Prostate gland (tissue), 2 donors: ENCODE data around the gene CERKL. TPM values are rescaled to one million over a fixed set of nuclear protein-coding genes. Genes with fewer than 3 reads are reported as not detected.

Source experiments
- DNase-seq: peaks from one replicate; pipeline ENCODE4 v3.0.0-alpha.2; 2019; ENCODE audit warnings: low spot score
- H3K27ac ChIP-seq, 2 donors: fragments of 200-600 bp; sonication (generic); 2 replicates each; pipeline ENCODE4 v1.5.1; 2017 to 2019
- H3K27me3 ChIP-seq: fragments of 200-600 bp; sonication (generic); replicated peaks from 2 replicates; pipeline ENCODE4 v1.5.1; 2019; ENCODE audit not compliant: insufficient read depth
- H3K36me3 ChIP-seq, 2 donors: fragments of 200-600 bp; sonication (generic); 1 replicate in 1 of 2; 2 replicates in 1 of 2; pipeline versions ENCODE4 v1.5.1 to v1.8.1; 2017 to 2019
- H3K4me1 ChIP-seq: fragments of 200-600 bp; sonication (generic); replicated peaks from 2 replicates; pipeline ENCODE4 v1.5.1; 2019
- H3K4me3 ChIP-seq, 2 donors: fragments of 200-600 bp; sonication (generic); 2 replicates each; pipeline ENCODE4 v1.5.1; 2017 to 2019
- H3K9me3 ChIP-seq: fragments of 200-600 bp; sonication (generic); 2 replicates; pipeline ENCODE4 v1.5.1; 2017
- POLR2A ChIP-seq: fragments of 450-650 bp; IDR thresholded peaks from one replicate; pipeline ENCODE4 v1.6.1; 2016; ENCODE audit warnings: antibody characterized with exemption, mild to moderate bottlenecking
- POLR2AphosphoS5 ChIP-seq: sonication (generic); formaldehyde crosslinking; IDR thresholded peaks from one replicate; pipeline ENCODE4 v1.6.1; 2017; ENCODE audit warnings: antibody characterized with exemption
- WGBS: methylation state at CpG from one replicate; pipeline ENCODE4 v1.1.5; 2018; 5-methylcytosine and 5-hydroxymethylcytosine counted together
- intact Hi-C: fragments of 100-400 bp; cut with DNase I; formaldehyde crosslinking; loops from one replicate; pipeline ENCODE4 v1.14.2; 2022
- total RNA-seq, 2 donors: library from RNA; depleted of rRNA; stranded (reverse); fragments of >200 nt; gene quantifications; one replicate each; pipeline ENCODE4 v1.1.0, GENCODE V29; 2016
- TF ChIP-seq, protein P1 (sequence below), 4 experiments: fragments of 200-600 bp in 2 of 4; fragments of 450-650 bp in 2 of 4; sonication (generic) in 2 of 4; IDR thresholded peaks; 1 replicate in 3 of 4; 2 replicates in 1 of 4; pipeline ENCODE4 v1.5.1; 2016 to 2019; ENCODE audit warnings: antibody characterized with exemption in 4 of 4, mild to moderate bottlenecking in 2 of 4, moderate library complexity in 2 of 4

Gene CERKL
- total RNA-seq, 2 donors from 2014 or later = 0.55 to 3.9 TPM

DNA sequence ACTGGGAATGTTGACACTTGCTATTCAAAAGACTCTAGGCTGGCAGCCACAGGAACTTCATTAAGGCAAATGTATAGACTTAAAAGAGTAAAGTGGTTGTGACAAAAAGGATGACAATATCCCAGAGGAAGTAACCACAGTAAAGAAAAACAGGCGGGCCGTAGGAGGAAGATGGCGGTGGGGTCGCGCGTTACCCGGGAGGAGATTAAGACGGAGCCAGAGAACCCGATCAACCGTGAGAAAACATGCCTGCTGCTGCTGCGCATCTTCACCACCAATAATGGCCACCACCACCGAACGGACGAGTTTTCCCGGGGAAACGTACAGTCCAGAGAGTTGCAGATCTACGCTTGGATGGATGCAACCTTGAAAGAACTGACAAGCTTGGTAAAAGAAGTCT lies 37.4 kb upstream of the CERKL start:
- Histone ChIP-seq H3K27ac (no peak overlapping the region), H3K27me3 (peaks cover 3% of the 10 kb centered on the region), H3K9me3 (no peaks in the 10 kb centered on the region), H3K4me1 (no peaks in the 10 kb centered on the region), H3K36me3 (no peaks in the 10 kb centered on the region), H3K4me3 (no peak overlapping the region)
- intact Hi-C loops = no loop called here
- no peak for DNase-seq
- no peak for TF ChIP-seq POLR2A
- TF ChIP-seq, protein P1, sequence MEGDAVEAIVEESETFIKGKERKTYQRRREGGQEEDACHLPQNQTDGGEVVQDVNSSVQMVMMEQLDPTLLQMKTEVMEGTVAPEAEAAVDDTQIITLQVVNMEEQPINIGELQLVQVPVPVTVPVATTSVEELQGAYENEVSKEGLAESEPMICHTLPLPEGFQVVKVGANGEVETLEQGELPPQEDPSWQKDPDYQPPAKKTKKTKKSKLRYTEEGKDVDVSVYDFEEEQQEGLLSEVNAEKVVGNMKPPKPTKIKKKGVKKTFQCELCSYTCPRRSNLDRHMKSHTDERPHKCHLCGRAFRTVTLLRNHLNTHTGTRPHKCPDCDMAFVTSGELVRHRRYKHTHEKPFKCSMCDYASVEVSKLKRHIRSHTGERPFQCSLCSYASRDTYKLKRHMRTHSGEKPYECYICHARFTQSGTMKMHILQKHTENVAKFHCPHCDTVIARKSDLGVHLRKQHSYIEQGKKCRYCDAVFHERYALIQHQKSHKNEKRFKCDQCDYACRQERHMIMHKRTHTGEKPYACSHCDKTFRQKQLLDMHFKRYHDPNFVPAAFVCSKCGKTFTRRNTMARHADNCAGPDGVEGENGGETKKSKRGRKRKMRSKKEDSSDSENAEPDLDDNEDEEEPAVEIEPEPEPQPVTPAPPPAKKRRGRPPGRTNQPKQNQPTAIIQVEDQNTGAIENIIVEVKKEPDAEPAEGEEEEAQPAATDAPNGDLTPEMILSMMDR (IDR thresholded peaks at IDR 0.05) = no peak
- no peak for TF ChIP-seq POLR2AphosphoS5
- WGBS = 82% methylated on average over 17 of the region's 17 CpGs

DNA sequence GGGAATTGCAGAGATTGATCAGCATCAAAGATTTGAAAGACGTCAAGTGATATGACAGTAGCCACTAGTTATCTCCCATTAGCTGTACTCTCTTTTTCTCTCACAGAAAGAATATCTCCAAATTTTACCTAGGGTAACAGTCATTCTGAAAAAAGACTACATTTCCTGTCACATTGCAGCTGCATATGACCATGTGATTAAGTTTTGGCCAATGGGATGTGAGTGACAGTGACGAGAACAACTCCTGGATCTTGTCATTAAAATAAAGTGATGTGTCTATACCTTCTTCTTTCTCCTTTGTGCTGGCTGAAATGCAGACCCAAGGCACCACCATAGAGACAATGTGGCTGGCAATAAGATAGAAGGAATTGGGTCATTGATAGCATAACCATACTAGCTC lies 34.0 kb upstream of the CERKL start:
- Histone ChIP-seq H3K4me1 (no peaks in the 10 kb centered on the region), H3K27ac (no peak overlapping the region), H3K27me3 (peaks cover 5% of the 10 kb centered on the region), H3K36me3 (no peaks in the 10 kb centered on the region), H3K9me3 (no peaks in the 10 kb centered on the region), H3K4me3 (no peak overlapping the region)
- no peak for TF ChIP-seq POLR2A
- TF ChIP-seq, protein P1 (IDR thresholded peaks at IDR 0.05) = no peak
- TF ChIP-seq POLR2AphosphoS5 = no peak
- DNase-seq = no peak
- WGBS = 94% methylated on average over 2 of the region's 2 CpGs
- intact Hi-C loops = no loop called here

DNA sequence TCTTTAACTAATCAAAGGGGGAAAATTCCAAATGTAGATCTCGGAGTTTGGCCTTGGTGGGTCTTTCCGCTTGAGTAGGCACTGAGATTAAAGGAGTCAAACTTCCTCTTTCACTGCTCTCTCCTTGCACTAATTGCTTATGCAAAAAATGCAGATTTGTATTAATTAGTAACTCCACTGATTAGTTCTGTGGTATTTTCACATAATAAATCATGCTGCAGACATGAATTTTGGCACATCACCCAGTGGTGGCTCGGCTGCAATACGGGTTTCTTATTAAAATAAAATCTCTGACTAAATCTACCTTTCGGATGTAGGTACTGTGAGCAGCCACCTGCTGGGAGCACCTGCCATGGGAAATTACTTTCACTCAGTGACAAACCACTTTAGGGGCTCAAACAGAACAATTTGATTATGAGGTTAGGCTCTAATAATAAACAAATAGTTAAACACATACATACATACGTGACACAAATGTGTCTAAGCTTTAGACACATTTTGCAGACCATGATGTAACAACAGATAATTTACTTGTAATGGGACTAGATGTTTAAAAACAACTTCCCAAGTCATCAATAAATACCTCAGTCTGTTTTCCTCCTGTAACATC lies 29.8 kb upstream of the CERKL start:
- Histone ChIP-seq H3K36me3 (no peaks in the 10 kb centered on the region), H3K27ac (no peak overlapping the region), H3K4me1 (no peaks in the 10 kb centered on the region), H3K9me3 (no peaks in the 10 kb centered on the region), H3K4me3 (no peak overlapping the region), H3K27me3 (peaks cover 31% of the 10 kb centered on the region)
- intact Hi-C loops = no loop called here
- TF ChIP-seq, protein P1 (IDR thresholded peaks at IDR 0.05) = no peak
- TF ChIP-seq POLR2AphosphoS5 = no peak
- DNase-seq = no peak
- WGBS = 49% methylated on average over 6 of the region's 6 CpGs

DNA sequence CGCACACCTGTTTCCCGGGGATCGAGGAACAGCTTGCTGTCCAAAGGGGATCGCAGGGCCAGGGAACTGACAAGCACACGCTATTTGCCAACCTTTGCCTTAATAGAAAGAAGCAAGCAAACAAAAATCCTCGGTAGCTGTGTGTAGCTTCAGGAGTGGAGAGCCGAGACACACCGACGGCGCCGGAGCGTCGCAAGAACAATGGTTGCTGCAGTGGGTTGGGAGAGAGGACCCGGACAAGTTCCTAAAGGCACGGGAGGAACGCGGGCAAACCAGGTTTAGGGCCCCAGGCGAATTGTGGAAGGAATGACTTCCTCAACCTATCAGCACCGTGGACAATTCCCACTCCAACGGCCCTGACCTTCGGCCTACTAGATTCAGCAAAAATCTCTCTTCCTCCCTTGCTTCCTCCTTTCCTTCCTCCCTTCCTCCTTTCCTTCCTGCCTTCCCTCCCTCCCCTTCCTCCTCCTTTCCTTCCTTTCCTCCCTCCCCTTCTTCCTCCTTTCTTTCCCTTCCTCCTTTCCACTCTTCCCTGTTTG lies 28.3 kb upstream of the CERKL start:
- Histone ChIP-seq H3K27me3 (peaks cover 40% of the 10 kb centered on the region), H3K27ac (no peak overlapping the region), H3K4me1 (peaks cover 4% of the 10 kb centered on the region), H3K36me3 (no peaks in the 10 kb centered on the region), H3K9me3 (no peaks in the 10 kb centered on the region), H3K4me3 (no peak overlapping the region)
- 8% methylated on average over 21 of the region's 21 CpGs for WGBS
- intact Hi-C loops = no loop called here
- no peak for DNase-seq
- TF ChIP-seq POLR2A (no peak), POLR2AphosphoS5 (no peak)
- TF ChIP-seq, protein P1 (IDR thresholded peaks at IDR 0.05) = no peak

DNA sequence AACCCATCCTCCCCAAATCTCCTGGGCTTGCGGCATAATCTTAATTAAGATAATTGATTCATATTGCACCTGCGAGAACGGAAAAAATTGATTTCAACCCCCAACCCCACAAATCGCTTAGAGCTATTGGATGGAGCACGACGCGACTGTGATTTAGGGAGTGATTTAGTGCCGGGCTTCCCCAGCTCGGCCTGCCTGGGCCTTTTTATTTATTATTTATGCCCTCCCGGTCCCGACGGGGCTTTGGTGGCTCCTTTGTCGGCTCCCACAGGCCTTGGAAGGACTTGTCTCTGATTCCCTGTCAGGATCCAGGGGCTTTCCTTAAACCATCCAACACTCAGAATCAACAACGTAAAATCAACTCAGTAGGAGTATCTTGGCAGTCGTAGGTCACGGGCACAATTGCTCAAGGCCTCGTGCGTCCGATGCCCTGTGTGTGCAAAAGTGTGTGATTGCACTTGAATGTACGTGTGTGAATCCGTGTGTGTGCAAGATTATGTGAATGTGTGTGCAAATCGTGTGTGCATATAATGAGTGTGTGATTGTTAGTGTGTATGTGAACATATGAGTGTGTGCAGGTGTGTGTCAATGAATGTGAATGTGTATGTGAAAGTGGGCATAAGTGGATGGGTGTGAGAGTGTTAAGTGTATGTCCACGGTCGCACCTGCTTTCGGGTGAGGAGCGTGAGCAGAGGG lies 27.7 kb upstream of the CERKL start:
- peaks cover 42% of the 10 kb centered on the region for H3K27me3 ChIP-seq
- no peak for TF ChIP-seq POLR2AphosphoS5

More for the DNA sequence above, 27.7 kb upstream of the CERKL start:
- H3K4me3 ChIP-seq = no peak overlapping the region
- DNase-seq = no peak
- H3K36me3 ChIP-seq = no peaks in the 10 kb centered on the region
- WGBS = 8% methylated on average over 26 of the region's 26 CpGs
- intact Hi-C loops = no loop called here
- H3K4me1 ChIP-seq = peaks cover 4% of the 10 kb centered on the region
- H3K9me3 ChIP-seq = no peaks in the 10 kb centered on the region
- H3K27ac ChIP-seq = no peak overlapping the region
